Erythroblast (primary cell): Measurements from ENCODE around the gene PCDH19.

Experiments used
- DNase-seq, 2 experiments: peaks; one replicate each; lab custom pipeline; 2025; lab: John Stamatoyannopoulos, UW
- GATA1 ChIP-seq: IDR thresholded peaks from 2 replicates; pipeline ENCODE4 v1.6.1; 2011; ENCODE audit warnings: low read depth, mild to moderate bottlenecking, control low read depth, low read length, moderate library complexity
- POLR2A ChIP-seq: IDR thresholded peaks from 2 replicates; pipeline ENCODE4 v1.6.1; 2011; ENCODE audit warnings: mild to moderate bottlenecking, low read length

Gene PCDH19

GRCh38 chrX:100316987-100317386 is 93.1 kb downstream of the PCDH19 start:
- no peak for DNase-seq
- TF ChIP-seq GATA1 (no peak), POLR2A (no peak)

DNA sequence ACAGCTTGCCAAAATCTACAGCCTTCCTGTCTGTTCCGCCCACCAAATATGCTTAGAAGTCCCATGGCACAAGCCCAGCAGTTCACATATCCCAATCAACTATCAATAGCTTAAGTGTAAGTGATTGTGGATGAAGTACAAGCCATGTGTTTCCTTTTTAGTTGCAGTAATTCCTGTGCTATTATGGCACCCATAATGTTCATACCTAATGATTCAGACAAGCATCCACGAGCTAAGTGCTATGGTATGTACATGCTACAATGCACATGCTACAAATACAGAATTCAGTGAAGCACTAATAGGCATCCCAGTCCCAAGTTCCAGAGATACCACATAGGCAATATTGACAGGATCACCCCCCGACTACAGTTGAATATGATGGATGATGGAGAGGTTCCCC is 94.5 kb downstream of the PCDH19 start:
- DNase-seq = no peak
- TF ChIP-seq GATA1 (no peak), POLR2A (no peak)

DNA sequence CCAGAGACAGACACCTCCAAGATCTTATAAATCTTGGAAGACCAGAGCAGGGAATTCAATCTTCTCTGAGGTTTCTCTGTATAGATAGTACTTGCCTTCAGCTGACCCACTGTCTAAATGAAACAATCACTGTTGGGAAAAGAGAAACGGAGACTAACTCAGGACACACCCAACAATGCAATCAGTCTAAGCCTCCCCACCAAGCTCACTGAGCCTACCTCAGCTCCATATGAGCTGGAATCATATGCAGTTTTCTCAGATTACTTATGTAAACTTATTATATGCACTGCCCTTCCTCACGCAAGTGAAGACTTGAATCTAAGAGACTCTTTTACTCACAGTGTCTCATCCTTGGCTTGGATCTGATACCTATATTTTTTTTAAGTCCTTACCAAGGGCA is 110.5 kb downstream of the PCDH19 start:
- no peak for TF ChIP-seq POLR2A
- TF ChIP-seq GATA1 = no peak
- no peak for DNase-seq

GRCh38 chrX:100297728-100298127 is 112.3 kb downstream of the PCDH19 start:
- TF ChIP-seq POLR2A = no peak
- no peak for TF ChIP-seq GATA1
- no peak for DNase-seq

- no peak for DNase-seq
- no peak for TF ChIP-seq GATA1
- no peak for TF ChIP-seq POLR2A
Observed at GRCh38 chrX:100296183-100296753, 113.8 kb downstream of the PCDH19 start.

GRCh38 chrX:100294965-100295364 is 115.1 kb downstream of the PCDH19 start:
- no peak for DNase-seq
- TF ChIP-seq POLR2A = no peak
- no peak for TF ChIP-seq GATA1

DNA sequence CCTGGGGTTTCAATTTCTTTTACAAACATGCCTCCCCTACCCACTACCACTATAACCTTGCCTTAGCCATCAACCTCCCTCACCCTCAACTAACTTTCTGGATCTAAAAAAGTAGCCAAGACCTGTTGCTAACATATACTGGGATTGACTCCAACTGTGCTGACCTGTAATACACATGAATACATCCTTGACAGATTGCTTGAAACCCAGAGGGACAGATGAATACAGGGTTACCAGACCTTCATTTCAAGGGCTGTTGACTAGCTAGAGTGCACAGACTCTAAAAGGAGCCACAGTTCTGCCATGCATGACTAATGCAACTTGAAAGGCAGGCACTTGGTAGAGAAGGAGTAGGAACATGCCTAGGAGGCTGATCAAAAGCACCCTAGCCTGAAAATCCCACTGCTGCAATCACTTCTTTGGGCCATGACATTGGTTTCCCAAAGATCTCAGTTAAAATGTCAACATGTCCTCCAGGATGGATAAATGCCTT is 121.0 kb downstream of the PCDH19 start:
- TF ChIP-seq GATA1 = no peak
- TF ChIP-seq POLR2A = no peak
- no peak for DNase-seq

GRCh38 chrX:100277231-100277630 is 132.8 kb downstream of the PCDH19 start:
- TF ChIP-seq POLR2A = no peak
- no peak for TF ChIP-seq GATA1
- DNase-seq = no peak

- DNase-seq = no peak
- TF ChIP-seq POLR2A = no peak
- TF ChIP-seq GATA1 = no peak
Observed at GRCh38 chrX:100274916-100275315, 135.2 kb downstream of the PCDH19 start.

DNA sequence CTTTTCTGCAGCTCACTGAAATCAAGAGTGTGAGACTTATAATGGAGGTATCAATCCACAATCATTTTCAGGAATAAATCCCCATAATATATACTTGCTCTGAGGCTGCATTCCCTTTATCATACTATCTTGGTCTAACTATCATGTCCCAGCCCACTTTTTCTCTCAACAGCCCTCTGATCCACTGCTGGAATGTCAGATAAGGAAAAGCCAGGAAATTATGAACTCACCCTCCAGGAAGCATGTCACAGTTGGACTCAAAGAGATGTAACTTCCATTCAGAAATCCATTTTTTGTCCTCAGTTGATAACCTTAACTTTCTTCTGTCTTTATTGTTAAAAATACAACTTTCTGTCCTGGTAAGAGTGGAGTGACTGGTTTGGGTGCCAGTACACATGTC is 144.9 kb downstream of the PCDH19 start:
- TF ChIP-seq GATA1 (no peak), POLR2A (no peak)
- no peak for DNase-seq

- TF ChIP-seq GATA1 (no peak), POLR2A (no peak)
- DNase-seq = no peak
Observed at GRCh38 chrX:100264200-100264599, 145.9 kb downstream of the PCDH19 start.

DNA sequence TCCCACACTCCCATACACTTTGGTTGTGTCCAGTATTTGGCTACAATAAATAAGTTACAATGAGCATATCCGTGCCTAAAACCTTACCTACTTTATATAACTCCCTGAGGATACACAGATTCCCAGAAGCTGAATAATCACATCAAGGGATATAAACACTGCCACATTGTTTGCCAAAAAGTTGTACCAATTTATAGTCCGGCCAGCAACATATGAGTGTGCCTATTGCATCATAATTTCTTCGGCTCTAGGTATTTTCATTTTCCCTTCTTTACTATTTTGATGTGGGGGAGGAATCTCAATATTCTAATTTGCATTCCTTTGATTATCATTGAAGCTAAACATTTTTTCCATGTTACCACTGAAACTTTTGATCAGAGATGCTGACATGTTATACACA is 146.4 kb downstream of the PCDH19 start:
- no peak for TF ChIP-seq POLR2A
- no peak for TF ChIP-seq GATA1
- DNase-seq = no peak

DNA sequence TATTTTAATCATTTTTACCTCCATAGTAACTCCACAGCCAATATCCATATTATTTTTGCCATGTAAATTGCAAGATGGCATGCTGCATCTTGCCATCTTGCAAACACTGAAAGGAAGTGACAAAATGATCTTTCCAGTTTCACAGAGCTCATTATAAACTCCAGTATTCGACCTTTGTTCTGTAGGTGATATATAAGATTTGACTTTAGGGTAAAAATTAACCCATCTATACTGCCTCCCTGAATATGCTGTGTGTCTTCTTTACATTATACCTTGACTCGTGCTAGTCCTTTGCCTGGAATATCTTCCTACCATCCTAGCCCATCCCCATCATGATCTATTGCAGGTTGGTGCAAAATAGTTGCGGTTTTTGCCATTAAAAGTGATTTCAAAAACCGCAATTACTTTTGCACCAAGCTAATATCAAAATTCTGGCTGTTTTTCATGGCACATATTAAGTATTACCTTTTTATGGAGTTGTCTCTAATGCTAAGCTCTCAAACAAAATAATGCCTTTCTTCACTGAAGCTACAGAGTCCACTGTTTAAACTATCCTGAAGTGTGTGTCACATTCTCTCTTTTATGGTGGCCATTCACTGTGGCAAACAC is 161.1 kb downstream of the PCDH19 start:
- TF ChIP-seq POLR2A (no peak), GATA1 (no peak)
- no peak for DNase-seq

GRCh38 chrX:100247826-100248225 is 162.2 kb downstream of the PCDH19 start:
- no peak for DNase-seq
- TF ChIP-seq POLR2A (no peak), GATA1 (no peak)

GRCh38 chrX:100244681-100245080 is 165.4 kb downstream of the PCDH19 start:
- TF ChIP-seq POLR2A = no peak
- no peak for TF ChIP-seq GATA1
- DNase-seq = no peak
